Cerebellar cortex (tissue), 1 donor: ENCODE results near the gene EIF4E2.

Experiments used
- DNase-seq: peaks from one replicate; pipeline ENCODE4 v3.0.0-alpha.2; 2015; ENCODE audit warnings: low spot score

EIF4E2 gene, protein sequence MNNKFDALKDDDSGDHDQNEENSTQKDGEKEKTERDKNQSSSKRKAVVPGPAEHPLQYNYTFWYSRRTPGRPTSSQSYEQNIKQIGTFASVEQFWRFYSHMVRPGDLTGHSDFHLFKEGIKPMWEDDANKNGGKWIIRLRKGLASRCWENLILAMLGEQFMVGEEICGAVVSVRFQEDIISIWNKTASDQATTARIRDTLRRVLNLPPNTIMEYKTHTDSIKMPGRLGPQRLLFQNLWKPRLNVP

DNA sequence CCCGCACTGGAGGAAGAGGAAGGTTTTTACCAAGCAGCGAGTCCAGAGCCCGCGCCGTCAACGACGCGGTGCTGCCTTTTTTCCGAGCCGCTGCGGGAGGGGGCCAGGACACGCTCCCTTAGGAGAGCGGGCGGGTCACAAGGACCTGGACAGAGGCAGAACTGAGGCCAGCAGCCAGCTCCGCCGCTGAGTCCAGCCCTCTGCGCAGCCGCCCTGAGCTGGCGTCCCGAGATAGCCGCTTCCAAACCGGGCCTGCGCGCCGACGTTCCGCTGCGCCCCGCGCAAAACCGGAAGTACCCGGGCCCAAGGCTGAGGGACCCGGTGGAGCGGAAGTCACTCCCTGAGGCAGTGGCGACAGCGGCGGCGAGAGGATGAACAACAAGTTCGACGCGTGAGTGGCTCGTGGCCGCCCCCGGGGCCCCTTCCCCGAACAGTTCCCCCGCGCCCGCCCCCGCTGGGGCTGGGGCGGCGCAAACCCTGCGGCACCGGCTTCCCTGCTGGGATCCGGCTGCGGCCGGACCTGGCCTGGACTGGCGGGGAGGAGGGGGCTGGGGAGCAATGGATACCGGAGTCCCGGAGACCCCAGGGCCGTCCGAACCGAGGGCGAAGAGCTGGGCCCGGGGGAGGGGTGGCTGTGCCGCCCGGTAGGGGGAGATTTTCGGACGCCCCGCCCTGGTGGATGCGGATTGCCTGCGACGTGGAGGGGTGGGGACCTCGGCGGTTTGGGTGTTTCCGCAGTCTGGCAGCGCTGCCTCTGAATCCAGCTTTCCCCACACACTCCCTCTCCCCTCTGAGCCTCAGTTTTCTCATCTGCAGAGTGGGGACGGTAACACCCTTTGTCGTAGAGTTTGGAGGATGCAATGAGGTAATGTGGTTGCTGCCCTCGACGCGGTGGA lies at the start of gene EIF4E2, which contains the start of gene TIGD1:
Gene EIF4E2, plus strand, starts transcription at position 336 of the 896 bp plus-strand sequence. Its CDS starts 36 bp downstream, at position 372.
Gene TIGD1, minus strand, starts transcription at position 204 of the 896 bp plus-strand sequence. CDS start 675 bp downstream, outside the sequence.
- peak; percentile 91 for DNase-seq

DNA sequence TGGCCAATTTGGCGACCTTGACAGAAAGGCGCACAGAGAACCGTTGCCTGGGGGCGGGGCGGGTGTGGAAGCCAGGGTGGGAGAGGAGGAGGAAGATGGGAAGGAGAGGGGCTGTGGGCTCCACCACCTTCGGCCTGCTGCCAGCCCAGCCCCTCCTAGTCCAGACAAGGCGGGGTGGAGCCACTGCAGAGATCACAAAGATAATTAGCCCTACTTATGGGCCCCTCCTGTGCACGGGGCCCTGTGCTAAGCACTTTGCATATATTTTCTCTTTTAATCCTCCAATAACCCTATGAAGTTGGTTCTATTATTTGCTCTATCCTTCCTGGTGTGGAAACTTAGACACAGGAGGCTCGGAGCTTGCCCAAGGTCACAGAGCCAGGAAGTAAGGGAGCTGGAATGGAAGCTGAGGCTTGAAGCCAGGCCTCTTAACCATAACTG lies 49.1 kb upstream of the EIF4E2 start:
- no peak for DNase-seq

DNA sequence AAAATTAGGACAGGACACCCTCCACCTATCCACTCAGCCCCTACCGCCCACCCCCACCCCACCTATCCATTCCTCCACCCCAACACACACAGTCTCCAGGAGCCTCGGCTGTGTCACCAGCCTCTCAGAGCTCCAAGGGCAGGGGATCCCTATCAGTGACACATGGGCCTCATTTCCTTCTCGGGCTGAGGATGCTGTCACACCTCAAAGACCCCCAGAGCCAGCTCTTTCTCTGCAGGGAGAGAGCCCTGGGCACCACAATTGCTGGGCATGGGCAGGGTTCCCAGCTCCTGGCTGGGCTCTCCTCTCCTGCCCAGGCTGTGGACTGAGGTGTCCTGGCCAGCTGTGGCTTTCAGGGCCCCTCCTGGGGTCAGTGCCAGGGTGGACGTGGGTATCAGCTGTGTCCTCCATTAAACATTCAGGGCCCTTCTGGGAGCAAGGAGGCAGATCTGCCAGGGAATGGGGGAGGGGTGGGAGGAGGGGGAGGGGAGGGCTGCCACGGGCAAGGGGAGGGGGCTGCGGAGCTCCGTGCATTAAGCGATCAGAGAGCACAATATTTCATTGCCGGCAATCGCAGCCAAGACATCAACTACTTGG lies 48.6 kb upstream of the EIF4E2 start:
- DNase-seq, result no peak

DNA sequence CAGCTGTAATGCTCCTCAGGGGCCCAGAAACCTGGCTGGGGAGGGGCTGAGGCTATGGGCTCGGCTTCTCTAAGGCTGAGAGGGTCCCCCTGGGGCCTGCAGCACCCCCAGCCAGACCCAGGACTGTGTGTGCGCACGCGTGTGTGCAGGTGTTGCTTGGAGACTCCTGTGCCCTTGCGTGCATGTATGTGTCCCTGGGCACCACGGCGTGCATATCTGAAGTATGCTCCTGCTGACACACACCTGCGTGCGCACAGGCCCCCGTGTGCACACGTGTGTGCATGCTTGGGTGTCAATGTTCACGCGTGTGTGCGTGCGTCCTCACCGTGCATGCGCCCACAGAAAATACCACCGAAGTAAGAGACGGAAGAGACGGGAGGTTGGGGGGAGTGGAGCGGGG lies 48.0 kb upstream of the EIF4E2 start:
- DNase-seq, result no peak

DNA sequence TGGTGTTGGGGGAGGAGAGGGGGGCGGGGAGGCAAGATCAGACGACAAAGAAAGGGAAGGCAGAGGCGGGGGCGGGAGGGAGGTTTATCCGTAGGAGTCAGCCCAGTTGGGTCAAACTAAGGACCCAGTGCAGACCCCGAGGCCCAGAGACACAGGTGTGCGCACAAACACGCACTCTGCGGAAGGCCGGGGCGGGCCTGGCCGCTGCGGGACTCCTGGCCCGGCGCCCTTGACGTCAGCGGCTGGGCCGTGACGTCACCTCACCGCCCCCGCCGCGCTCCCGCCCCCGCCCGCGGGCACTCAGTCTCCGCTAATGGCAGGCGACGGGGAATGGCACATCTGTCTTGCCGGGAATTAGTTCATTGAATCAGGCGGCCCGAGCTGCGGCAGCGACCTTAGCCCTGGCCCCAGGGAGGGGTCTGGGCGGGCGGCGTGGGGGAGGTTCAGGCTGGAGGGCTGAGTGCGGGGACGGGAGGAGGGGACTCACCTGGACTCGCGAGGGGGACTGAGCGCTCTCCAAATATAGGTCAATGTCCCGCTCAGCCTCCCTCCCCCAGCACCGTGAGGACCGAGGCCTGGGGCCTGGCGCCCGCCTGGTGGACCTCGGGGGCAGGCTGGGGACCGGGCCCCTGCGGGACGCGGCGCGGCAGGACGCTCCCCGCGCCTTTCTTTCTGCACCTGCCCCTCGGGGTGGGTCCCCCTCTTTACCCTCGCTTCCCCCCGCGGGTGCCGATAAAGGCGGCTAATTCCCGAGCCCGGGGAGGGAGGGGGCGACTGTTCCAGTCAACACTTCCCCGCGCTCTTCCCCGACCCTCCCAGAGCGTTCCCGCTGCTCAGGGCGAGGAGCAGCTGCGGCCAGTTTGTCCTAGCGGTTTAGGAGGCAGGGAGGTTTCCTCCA lies 47.3 kb upstream of the EIF4E2 start:
- DNase-seq, result peak; percentile 38

DNA sequence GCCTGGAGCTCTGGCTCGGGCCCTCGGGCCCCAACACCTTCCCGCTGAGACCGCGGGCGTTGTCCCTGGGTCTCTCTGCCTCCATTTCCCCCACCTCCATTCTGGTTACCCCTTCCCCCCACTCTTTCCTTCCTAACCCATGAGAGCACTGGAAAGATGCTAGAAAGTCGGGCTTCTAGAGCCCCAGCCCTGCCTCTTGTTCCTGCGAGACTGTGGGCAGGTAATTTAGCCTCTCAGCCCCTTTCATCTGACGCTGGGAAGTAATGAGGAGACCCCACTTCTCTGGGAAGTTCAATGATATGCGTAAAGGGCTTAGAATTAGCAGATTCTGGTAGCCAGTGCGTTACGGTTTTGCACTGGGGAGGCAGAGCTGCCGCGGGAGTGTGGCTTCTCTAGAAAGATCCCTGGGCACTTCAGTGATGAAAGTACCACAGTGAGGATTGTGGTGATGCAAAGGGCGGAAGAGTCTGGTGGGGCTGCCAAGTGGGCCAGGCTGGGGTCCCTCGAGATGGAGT lies 46.6 kb upstream of the EIF4E2 start:
- no peak for DNase-seq

DNA sequence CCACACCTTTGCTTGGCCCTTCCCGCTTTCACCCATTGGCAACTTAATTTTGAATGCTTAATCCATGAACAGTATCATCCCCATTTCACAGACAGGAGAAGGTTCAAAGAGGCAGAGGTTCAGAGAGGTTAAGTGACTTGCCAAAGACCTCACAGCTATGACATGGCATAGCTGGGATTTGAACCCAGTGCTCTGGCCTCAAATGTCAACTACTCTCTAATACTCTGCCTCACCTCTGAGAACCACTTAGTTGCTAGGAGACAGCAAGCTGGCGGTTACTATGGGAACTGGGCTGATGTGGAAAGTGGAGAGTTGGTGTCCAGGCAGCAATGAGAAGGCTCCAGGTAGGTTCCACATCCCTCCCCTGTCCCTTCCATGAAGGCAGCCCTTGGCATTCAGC lies 46.1 kb upstream of the EIF4E2 start:
- DNase-seq, result peak; percentile 18

DNA sequence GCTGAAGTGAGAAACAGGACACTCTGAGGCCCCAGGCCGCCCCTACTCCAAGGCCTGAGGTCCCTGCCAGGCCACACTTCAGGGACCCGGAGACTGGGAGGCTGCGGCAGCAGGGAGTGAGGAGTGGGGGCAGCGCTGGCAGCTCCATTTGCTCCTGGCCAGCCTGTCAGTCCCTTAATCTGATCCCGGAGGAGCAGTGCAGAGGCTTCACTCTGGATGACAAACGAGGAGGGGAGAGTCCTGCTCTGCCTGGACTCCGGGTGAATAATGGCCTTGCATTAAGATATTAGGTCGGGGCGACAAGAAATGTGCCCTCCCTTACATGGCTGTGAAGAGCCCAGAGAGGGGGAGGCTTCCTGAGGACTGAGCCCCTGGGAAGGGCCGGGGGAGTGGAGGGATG lies 44.6 kb upstream of the EIF4E2 start:
- DNase-seq, result no peak

DNA sequence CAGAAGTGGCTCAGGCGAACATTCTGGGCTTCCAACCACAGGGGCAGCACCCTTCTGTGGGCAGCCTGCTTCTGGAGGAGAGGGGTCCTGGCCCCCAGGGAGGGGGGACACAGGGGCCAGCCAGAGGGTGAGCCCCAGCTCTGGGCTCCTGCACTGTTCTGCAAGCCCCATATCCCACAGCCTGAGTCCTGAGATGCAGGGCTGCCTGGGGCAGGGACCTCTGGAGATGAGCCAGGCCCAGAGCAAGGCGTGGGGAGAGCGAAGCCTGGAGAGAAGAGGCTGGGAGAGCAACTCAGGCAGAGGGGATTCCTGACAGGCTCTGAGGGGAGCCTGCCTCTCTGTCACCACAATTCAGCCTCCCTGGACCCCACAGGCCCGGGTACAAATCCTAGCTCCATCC lies 43.8 kb upstream of the EIF4E2 start:
- DNase-seq, result no peak

DNA sequence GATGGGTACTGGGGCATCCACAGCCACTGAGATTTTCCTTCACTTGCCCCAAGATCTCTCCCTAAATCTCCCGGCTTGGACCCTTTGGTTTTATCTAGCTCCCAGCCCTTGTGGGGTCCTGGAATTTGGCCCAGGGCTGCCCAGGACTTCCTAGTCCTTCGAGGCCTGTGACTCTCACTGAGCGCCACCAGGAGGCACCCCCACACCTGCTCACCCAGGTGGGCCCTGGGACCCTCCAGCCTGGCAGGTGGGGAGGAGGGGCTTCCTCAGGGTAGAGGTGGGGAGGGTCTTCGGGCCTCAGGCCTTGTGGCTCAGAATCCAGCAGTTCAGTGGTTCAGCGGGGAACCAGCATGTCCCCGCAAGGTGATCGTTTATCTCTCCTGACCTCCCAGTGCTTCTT lies 42.2 kb upstream of the EIF4E2 start:
- DNase-seq, result no peak

DNA sequence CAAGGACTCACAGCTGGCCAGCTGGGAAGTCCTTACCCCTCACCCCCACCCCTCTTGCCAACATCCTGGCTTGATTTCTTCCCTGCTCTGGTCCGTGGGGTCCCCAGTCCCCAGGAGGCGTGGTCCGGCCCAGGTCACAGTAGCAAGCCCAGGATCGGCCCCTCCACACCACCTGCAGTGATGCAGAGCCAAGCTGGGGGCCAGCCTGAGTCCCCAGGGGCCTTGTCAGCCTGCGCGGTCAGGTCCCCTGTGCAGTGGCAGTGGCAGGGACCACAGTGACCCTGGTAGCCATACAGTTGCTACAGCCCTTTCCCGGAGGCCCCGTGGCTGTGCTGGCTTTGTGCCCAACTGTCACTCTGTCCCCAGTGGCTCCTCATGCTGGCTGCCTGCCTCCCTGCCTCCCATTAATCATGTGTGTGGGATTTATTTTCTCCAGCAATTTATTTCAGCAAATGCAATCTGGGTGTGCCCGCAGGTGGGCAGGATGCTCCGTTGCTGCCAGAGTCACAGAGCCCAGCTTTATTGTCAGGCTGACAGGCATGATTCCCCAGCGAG lies 39.1 kb upstream of the EIF4E2 start:
- DNase-seq, result no peak

DNA sequence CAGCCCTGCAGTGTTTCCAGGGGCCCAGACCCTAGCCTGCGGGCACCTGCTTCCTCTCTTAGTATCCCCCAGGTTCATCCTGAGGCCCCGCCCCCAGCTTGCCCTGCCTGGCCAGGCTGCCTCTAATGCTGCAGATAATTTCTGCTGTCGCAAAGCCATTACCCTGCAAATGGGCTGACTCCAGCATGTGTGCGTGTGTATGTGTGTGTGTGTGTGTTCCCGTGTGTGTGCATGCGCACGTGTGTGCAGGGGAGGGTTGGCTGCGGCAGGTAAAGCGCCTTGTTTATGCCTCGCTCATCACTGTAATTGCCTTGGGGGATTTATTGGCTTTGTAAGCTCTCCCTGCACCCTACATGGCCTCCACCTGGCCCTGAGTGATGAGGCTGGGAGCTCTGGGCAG lies 37.9 kb upstream of the EIF4E2 start:
- DNase-seq, result no peak

DNA sequence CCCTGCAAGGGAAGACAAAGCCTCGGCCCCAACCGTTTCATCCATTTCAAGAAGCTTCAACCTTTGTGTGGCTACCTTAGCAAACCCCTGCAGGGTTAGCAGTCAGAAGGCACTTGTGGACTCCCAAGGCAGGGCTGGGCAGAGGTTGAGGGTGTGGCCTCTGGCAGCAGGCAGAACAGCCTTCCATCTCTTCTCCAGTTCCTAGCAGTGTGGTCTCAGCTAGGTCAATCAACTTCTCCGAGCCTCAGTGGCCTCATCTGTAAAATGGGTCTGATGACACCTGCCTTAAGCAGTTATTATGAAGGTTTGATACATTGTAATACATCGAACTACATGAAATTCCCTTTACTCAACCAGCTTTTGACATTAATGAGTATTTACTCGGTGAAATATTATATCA lies 37.1 kb upstream of the EIF4E2 start:
- no peak for DNase-seq

DNA sequence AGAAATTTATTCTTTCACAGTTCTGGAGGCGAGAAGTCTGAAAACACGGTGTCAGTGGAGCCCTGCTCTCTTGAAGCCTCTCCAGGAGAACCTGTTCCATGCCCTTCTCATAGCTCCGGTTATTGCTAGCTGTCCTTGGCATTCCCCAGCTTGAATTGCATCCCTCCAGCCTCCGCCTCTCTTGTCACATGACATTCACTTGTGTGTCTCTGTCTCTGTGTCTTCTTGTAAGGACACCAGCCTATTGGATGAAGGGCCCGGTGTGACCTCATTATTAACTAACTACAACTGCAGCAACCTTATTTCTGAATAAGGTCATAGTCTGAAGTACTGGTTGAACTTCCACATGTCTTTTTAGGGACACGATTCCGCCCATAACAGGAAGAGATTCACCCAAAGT lies 34.9 kb upstream of the EIF4E2 start:
- no peak for DNase-seq

DNA sequence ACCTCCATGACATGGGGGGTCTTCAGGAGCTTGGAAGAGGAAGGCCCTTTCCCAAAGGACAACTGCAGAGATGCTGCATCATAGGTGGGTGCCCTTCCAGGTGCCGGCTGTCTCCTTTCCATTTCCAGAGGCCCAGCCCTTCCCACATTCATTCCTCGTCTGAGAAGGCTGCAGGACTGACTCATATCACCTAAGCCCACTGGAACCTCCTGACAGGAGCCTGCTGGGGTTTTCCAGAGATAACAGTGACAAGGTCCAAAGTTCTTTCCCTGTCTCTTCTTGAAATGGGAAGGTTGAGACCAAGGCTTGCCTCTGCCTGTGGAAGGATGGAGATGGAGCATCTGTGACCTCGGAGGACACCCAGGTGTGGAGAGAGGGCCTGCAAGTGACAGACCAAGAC lies 33.9 kb upstream of the EIF4E2 start:
- DNase-seq, result no peak

DNA sequence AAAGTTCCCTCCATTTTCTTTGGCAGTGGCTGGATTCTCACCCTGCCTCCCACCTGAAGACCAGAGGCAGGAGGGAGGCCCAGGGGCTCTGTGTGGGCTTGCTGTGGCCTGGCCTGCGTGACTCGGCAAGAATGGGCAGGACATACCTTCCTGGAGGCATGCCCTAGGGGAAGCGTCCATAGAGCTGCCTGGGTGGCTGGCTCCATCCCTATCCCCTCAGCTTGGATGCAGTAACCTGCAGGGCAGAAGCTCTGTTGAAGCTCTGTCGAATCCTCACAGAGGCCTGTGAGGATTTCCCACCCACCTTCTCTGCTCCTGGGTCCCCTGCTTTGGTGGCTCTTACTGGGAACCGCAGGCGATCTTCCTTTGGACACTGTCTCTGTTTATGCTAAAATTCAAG lies 31.6 kb upstream of the EIF4E2 start:
- DNase-seq, result no peak

DNA sequence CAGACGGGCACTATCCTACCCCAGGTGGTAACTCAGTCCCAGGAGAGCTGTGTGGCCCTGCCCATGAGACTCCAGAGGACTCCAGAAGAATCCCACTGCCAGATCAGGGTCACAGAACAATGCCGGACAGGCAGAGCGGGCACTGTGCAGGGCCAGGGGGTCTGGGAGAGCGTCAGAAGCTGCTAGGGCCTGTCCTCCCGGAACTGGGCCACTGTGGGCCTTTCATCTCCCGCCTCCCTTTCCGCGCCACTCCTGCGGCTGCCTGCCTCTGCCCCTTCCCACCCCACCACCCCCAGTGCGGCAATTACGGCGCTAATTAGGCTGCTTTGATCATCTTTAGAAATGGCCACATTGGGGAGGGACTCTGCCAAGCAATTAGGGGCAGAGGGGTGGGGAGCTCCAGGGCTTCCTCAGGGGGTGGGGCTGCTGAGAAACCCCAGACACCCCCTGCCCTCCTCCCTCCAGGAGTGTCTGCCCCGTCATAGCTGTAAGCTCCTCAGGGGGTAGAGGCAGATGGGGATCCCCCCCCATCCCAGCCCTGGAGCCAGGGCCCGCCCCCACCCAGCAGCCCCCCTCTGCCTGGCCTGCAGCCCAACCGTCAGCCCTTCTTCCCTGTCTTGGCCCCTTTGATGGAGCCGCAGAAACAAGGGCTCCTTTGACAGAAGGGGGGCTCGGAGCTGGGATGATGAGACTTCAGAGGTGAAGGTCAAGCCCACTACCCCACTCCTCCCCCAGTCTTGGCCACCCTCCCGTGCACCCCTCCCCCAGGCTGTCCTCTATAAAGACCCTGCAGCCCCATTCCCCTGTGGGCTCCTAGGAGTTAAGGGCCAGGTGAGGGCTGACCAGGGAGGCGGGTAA lies 30.7 kb upstream of the EIF4E2 start, which contains the start of gene PRSS56:
Gene PRSS56, plus strand, starts transcription at position 808 of the 858 bp plus-strand sequence. CDS start 211 bp downstream, outside the sequence.
- no peak for DNase-seq

DNA sequence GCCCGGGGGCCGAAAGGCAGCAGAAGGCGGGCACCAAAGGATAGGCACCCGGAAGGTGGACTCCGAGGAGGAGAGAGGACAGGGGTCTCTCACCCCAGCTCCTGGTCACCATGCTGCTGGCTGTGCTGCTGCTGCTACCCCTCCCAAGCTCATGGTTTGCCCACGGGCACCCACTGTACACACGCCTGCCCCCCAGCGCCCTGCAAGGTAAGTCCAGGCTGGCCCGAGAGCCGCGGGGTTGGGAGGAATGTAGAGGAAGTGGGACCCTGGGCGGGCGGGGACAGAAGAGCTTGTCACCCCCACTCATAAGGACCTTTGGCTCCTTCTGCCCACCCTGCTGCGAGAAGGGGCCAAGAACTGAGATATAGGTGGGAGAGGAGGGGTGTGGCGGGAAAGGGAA lies 30.0 kb upstream of the EIF4E2 start:
- no peak for DNase-seq

DNA sequence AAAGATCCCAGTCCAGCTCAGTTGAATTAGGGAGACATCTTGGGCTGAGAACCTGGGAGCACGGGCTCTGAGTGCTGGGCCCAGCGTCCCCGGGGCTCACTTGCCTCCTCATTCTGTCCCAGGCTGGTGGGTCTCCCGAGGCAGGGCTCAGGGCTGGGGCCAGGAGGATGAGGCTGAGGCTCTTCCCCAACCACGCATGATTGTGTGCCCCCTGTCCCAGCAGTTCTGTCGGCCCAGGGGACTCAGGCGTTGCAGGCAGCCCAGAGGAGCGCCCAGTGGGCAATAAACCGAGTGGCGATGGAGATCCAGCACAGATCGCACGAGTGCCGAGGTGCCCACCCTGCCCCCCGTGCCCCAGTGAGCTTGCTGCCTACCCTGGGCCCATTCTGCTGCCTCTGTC lies 29.4 kb upstream of the EIF4E2 start:
- DNase-seq, result no peak

DNA sequence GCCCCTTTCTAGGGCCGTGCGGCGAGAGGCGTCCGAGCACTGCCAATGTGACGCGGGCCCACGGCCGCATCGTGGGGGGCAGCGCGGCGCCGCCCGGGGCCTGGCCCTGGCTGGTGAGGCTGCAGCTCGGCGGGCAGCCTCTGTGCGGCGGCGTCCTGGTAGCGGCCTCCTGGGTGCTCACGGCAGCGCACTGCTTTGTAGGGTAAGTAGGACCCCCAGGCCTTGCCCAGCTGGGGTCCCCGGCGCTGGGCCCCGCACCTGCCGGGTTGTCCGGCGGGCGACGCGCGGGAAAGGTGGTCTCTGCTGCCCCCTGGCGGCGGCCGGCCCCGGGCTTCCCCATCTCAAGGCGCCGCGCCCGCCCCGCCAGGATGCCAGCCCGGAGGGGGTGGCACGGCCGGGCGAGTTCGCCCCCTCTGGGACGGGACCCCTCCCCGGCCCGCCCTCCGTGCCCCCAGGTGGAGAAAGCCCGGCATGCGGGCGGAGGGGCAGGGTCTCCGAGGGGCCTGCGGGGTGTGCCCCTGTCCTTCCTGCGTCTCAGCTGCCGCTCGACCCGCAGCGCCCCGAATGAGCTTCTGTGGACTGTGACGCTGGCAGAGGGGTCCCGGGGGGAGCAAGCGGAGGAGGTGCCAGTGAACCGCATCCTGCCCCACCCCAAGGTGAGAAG lies 28.4 kb upstream of the EIF4E2 start:
- DNase-seq, result no peak
